KOPT-K1 (cell line): ENCODE data around the gene ERBB4.

Source experiments
- H3K27ac ChIP-seq: fragments of 200-600 bp; sonication (generic); 2 replicates; pipeline ENCODE4 v1.5.1; 2016; ENCODE audit warnings: antibody characterized with exemption, mild to moderate bottlenecking, low read depth, low read length; ENCODE audit not compliant: poor library complexity, severe bottlenecking
- H3K36me3 ChIP-seq: fragments of 200-600 bp; sonication (generic); 2 replicates; pipeline ENCODE4 v1.5.1; 2017; ENCODE audit warnings: antibody characterized with exemption, mild to moderate bottlenecking, low read length, moderate library complexity; ENCODE audit not compliant: insufficient read depth
- H3K9me3 ChIP-seq: fragments of 200-600 bp; sonication (generic); 2 replicates; pipeline ENCODE4 v1.5.1; 2017; ENCODE audit warnings: antibody characterized with exemption, low read length, mild to moderate bottlenecking; ENCODE audit not compliant: insufficient read depth, poor library complexity, severe bottlenecking

ERBB4 gene

DNA sequence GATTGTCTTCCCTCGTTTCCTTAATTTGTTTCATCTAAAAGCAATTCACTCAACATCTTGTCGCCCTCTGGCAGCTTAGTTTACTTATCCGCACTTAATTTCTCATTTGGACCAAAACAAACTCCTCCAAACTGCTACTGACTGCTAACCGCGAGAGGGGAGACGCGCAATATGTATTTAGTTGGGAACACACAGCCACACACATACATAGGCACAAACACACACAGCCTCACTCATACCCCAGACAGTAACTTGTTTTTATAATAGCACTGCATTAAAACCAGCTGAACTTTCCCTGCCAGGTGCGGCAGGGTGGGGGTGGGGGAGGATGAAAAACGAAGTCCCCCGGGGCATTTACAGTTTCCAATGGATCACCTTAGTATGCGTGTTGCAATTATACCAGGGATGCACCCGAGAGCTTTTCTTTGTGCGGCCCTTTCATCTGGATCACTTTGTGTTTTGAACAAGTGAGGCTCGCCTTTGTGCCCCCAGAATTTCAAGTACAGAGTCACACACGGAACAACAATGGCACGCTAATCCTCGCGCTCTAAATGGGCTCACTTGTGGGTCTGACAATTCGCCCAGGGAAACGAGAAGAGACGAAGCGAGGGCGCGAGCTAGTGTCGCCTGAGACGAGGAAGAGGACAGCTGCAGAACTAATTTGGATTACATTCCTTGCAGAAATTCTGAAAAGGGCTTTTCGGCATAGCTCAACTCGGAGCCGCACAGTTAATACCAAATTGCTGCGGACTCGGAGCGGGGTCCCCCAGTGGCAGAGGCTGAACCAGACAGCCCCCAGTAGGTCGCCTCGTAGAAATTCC, 2.4 kb downstream of the ERBB4 start:
- no peaks in the 10 kb centered on the region for H3K9me3 ChIP-seq
- H3K27ac ChIP-seq, result no peak overlapping the region
- no peaks in the 10 kb centered on the region for H3K36me3 ChIP-seq

- H3K9me3 ChIP-seq, result no peaks in the 10 kb centered on the region
- H3K36me3 ChIP-seq, result no peaks in the 10 kb centered on the region
- H3K27ac ChIP-seq, result no peak overlapping the region
Observed at GRCh38 chr2:212534336-212534735, 4.3 kb downstream of the ERBB4 start.

DNA sequence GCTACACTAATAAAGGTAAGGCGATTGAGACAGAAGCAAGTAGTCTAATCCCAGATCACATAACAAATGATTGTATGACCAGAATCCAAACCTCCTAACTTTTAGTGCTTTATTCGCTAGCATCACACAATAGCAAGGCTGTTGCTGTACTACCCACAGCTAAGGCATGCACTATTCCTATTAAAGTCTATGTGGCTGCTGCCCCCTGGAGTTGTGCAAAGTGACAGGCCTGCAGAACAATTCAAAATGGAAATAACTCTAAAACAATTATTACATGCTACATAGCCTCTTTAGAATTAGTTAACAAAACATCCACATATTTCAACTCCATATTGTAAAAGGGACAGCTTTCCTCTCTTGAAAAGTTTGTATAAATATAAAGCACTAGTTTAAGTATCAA, 6.0 kb downstream of the ERBB4 start:
- no peaks in the 10 kb centered on the region for H3K9me3 ChIP-seq
- H3K27ac ChIP-seq, result no peak overlapping the region
- no peaks in the 10 kb centered on the region for H3K36me3 ChIP-seq

DNA sequence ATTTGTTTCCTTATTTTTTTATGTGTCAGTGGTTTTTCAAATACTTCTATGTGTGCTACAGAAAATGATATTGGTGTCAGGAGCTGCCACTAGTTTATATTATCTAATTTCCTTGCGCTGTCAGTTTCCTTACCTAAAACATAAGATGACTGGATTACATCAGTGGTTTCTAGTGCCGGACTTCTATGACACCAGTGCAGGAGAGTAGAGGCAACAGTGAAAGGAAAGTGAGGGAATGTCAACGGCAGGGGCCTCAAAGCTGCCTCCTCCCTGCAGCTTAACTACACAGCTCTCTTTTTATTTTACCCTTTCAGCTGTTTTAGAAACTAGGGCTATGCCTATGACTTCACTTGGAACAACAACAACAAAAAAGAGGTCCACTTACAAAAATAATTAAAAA, 6.5 kb downstream of the ERBB4 start:
- H3K36me3 ChIP-seq, result no peaks in the 10 kb centered on the region
- no peaks in the 10 kb centered on the region for H3K9me3 ChIP-seq
- H3K27ac ChIP-seq, result no peak overlapping the region

DNA sequence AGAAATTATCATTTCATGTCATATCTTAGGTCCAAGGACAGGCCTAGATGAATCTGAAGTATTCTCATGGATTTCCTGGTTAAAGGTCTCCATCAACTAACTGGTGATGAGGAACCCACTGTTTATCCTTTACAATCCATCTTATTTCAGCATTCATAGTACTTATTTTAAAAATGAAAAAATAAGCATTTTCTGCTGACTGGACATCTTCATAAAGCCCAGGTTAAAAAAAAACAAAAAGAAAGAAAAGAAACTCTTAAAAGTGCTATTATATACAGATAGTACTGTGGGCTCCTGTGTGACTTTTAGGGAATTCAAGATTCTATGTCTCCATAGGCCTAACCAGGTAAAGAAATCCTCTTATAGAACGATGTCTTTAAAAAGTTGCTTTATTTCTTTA, 7.1 kb downstream of the ERBB4 start:
- Histone ChIP-seq H3K9me3 (no peaks in the 10 kb centered on the region), H3K27ac (no peak overlapping the region), H3K36me3 (no peaks in the 10 kb centered on the region)

DNA sequence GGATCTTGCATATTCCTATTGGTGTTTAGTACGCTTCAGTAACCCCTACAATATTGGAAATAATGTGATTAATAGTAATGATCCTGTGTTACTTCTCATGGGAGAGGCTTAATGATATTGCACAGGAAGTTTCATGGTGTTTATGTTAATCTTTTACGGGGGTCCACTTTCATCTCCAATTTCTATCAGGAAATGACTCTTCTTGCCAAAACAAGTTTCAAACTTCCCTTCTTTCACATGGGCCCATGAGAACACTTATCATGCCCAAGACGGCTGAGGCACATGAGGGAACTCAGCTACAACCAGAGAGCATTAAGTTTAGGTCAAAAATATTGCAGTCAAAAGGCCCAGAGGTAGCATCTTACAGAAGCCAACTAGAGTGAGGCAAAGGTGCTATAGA, 7.6 kb downstream of the ERBB4 start:
- H3K27ac ChIP-seq, result no peak overlapping the region
- H3K36me3 ChIP-seq, result no peaks in the 10 kb centered on the region
- H3K9me3 ChIP-seq, result no peaks in the 10 kb centered on the region

GRCh38 chr2:212530373-212530772, 8.2 kb downstream of the ERBB4 start:
- Histone ChIP-seq H3K36me3 (no peaks in the 10 kb centered on the region), H3K9me3 (no peaks in the 10 kb centered on the region), H3K27ac (no peak overlapping the region)

GRCh38 chr2:212528106-212528856, 10.3 kb downstream of the ERBB4 start:
- Histone ChIP-seq H3K9me3 (no peaks in the 10 kb centered on the region), H3K36me3 (no peaks in the 10 kb centered on the region), H3K27ac (no peak overlapping the region)

- Histone ChIP-seq H3K27ac (no peak overlapping the region), H3K9me3 (no peaks in the 10 kb centered on the region), H3K36me3 (no peaks in the 10 kb centered on the region)
Observed at GRCh38 chr2:212526059-212526458, 12.5 kb downstream of the ERBB4 start.

GRCh38 chr2:212523756-212524155, 14.8 kb downstream of the ERBB4 start:
- H3K36me3 ChIP-seq, result no peaks in the 10 kb centered on the region
- no peaks in the 10 kb centered on the region for H3K9me3 ChIP-seq
- no peak overlapping the region for H3K27ac ChIP-seq

GRCh38 chr2:212520340-212520739, 18.3 kb downstream of the ERBB4 start:
- Histone ChIP-seq H3K36me3 (no peaks in the 10 kb centered on the region), H3K27ac (no peak overlapping the region)

DNA sequence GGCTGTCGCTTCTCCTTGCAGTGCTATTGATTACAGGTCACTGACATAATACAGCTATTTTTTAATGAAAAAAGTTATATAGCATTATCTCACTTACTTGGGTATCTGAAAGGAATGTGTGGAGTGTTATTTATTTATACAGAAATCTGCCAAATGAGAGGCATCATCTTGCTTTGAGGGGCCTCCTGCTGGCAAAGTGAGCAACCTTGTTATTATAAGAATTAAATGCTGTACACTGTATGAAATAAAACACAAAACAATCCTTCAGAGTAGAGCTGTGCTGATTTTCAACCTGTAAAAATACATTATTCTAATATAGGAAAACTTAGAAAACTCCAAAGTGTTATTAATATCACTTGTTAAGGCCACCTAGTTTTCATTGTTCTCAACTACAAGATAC, 20.9 kb downstream of the ERBB4 start:
- Histone ChIP-seq H3K9me3 (no peaks in the 10 kb centered on the region), H3K27ac (no peak overlapping the region), H3K36me3 (no peaks in the 10 kb centered on the region)

More at GRCh38 chr2:212520340-212520739, 18.3 kb downstream of the ERBB4 start:
- H3K9me3 ChIP-seq, result no peaks in the 10 kb centered on the region

DNA sequence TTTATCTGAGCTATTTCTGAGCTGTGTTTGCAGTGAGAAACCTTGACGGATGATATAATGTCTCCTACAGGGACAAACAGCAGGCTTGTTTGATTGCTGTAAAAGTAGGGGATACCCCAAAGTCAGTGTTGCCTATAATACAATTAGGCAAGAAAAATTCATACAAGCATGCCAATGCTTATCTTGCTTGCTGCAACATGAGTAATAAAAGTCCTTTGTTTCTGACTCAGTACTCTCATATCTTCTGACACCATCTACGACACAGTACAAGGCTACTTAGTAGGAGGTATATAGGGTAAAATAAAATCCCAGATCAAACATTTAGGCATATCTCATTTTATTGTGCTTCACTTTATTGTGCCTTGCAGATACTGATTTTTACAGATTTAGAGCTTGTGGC, 33.0 kb downstream of the ERBB4 start:
- Histone ChIP-seq H3K27ac (no peak overlapping the region), H3K9me3 (no peaks in the 10 kb centered on the region), H3K36me3 (no peaks in the 10 kb centered on the region)

- H3K36me3 ChIP-seq, result no peaks in the 10 kb centered on the region
- H3K9me3 ChIP-seq, result no peaks in the 10 kb centered on the region
- H3K27ac ChIP-seq, result no peak overlapping the region
Observed at GRCh38 chr2:212495046-212495445, 43.6 kb downstream of the ERBB4 start.

GRCh38 chr2:212494418-212495020, 44.1 kb downstream of the ERBB4 start:
- Histone ChIP-seq H3K36me3 (no peaks in the 10 kb centered on the region), H3K27ac (no peak overlapping the region), H3K9me3 (no peaks in the 10 kb centered on the region)
